Activated CD8-positive, alpha-beta memory T cell treated with anti-CD3 and anti-CD28 coated beads, Interleukin-2, amount 50 U/mL, for 48 hours (primary cell): Measurements from ENCODE around the gene IL10RA.
A peak's percentile ranks its signal among the peaks of the same experiment; 100 is the strongest.

Source experiments
- DNase-seq: peaks from one replicate; pipeline ENCODE4 v3.0.0-alpha.2; 2020

The IL10RA gene

DNA sequence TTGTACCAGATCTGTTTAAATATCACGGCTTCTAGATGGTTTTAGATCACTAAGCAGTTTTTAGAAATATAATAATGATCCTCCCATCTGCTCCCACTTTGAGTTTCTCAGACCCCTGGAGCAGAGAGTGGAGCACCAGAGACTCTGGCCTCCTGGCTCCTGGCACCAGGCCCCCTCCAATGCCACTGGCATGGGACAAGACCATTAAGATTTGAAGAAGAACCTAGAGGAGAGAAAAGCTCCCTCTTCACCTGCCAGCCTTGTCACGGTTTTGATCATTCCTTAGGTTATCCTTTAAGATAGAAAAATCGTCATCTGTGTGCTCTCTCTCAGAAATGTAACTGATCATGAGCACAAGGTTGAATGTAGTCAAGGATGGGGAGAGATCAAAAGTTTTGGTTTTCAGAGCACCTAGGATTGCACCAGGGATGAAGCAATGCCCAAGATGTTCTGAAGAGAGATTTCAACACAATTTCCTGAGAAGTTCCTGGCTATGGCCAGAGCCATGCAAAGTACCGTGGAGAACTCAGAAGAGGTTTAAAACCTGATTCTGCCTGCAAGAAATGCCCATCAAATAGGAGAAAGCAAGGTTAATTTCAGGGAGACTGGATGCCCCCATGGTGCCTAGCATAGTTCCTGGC, 22.2 kb downstream of the IL10RA start:
- no peak for DNase-seq

DNA sequence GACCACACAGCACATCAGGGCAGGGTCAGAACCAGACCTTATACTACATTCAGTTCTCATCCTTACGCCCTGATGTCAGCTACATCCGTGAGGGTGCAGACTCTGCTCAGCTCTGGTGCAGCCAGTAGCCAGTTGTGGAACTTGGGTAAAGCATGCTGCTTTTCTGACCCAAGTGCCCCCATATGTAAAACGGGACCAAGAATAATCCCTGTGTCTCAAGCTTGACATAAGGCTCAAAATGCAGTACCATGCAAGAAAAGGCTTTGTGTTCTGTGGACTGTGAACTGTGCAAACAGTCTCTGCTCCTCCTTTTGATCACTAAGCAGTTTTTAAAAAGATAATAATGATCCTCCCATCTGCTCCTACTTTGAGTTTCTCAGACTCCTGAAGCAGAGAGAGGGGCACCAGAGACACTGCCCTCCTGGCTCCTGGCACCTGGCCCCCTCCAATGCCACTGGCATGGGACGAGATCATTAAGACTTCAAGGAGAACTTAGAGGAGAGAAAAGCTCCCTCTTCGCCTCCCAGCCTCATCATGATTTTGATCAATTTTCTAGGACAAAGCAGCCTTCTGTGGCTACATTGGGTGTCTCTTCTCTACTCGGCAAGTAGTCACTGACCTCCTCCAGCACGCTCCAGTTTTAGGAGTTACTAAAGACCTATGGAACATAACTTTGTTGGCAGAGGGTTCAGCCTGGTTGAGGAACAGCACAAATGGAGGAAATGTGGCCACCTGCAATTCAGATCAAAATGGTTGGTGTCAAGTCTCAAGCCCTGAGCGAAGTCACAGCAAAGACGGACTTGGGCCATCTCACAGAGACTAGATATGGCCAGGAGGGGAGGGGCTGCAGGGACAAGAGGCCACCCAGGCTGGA, 23.9 kb downstream of the IL10RA start:
- DNase-seq: no peak

DNA sequence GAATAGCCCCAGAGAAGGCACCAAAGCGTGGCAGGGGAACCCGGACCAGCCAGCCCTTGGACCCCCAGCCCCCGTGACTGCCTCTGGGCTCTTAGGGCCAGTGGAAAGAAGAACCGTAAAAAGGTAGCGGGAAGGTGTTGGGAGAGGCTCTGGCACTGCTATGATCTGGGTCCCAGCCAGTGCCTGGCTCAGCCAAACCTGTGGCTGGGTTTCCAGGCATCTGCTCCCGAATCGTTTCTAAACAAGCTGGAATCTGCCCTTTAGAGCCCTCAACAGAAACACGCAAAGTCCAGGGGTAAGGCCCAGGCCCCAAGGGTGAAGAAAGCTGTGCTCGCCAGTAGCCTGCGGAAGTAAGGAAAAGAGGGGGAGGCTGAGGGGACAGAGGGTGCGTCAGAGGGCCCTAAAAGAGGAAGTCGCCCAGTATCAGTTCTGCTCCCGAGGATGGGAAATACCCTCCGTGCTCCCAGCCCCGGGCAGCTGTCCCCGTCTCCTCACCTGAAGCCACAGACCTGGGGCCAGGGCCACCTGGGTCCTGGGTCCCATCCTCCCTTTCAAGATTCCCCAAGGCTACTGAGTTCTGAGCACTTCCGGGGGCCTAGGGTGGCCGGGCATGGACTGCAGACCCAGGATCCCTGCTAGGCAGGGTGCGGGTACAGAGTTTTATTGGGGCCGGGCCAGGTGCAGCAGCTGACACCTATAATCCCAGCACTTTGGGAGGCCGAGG, 24.7 kb downstream of the IL10RA start:
- DNase-seq: no peak

DNA sequence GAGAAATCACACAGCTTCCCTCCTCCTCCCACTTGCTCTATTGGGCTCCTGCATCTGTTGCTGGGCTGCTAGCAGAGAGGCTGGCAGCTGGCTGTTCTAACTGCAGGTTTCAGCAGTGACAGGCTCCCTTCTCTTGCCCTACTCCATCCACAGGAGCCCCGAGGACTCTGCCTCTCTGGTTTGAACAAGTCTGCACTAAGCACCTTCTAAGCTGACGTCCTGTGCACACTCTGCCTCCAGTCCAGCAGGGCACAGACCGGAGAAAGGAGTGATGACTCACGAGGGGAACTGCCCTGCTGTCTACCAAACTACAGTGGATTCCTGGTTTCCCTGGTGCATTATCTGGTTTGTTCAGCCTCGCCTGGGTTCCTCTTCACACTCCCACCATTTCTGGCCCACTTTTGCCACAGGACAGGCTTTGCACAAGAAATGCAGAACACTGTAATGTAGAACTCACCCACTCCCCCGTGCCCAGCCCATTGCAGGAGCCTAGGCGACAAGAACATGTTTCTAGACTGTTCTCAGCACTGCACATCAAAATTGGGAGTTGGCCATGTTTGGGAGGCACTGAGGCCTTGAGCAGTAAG, 26.0 kb downstream of the IL10RA start:
- peak; percentile 61 for DNase-seq

DNA sequence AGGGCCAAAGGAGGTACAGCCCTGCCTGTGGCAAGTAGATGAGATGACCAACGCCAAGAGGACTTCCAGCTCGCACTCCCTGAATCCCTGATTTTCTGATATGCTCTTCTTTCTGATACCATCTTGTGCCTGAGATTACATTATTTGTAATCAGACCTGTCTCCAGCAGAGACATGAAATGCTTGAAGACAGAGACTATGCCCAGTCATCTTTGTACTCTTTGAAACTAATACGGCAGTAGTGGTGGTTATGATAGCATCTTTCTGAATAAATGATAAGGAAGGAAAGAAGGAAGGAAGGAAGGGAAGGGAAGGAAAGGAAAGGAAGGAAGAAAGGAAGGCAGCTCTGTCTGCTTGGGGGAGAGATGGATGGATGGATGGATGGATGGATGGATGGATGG, 27.8 kb downstream of the IL10RA start:
- no peak for DNase-seq

DNA sequence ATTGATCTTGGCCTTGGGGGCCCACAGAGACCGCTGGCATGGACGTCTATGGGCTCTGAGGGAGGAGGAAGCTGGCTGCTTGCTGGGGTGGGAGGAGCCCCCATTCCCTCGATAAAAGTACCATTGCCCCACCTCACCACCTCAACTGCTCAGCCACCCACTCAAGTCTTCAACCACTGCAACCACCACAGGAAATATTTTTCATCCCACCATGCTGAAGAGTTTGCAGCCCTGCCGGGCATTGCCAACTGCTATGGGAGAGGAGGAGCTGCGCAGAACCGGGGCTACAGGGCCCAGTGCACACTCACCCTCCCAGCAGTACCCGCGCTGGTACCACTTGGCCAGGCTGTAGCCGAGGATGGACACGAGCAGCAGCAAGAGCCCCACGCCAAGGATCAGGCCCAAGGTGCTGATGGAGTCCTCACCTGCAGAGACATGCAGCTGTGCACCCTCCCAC, 29.2 kb downstream of the IL10RA start:
- peak; percentile 72 for DNase-seq

DNA sequence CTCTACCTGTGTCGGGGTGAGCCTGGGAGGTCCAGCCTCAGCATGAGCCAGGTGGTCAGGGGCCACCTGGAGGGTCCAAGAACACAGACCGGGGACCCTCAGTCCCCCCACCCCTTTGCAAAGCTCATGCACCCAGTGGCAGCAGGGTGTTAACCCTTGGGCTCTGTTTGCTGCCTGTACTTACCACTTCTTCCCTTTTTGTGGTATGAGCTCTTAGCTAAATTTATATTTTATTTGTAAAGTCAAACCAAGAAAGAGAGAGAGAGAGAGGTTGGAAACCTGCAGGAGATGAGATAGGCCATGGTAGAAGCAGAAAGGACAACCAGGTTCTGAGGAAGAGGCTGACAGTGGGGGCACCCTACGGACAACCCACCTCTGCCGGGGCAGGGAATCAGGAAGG, 29.9 kb downstream of the IL10RA start:
- no peak for DNase-seq

DNA sequence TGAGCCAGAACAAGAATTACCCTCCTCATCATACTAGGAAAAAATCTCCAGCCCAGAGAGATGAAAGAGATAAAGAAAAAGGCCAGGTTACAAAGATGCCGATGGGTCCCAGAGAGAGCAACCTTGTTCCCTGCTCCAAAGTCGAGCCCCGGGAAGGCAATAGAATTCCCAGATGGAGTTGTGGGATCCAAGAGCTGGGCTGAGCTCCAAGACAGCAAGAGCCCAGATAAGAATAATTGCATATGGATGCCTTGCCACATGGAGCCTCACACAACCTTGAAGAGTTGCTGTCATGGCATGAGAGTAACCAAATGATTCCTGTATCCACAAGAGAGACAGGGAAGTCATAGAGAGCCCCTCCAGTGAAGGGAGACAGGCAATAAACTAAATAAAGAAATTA, 30.9 kb downstream of the IL10RA start:
- DNase-seq: no peak

DNA sequence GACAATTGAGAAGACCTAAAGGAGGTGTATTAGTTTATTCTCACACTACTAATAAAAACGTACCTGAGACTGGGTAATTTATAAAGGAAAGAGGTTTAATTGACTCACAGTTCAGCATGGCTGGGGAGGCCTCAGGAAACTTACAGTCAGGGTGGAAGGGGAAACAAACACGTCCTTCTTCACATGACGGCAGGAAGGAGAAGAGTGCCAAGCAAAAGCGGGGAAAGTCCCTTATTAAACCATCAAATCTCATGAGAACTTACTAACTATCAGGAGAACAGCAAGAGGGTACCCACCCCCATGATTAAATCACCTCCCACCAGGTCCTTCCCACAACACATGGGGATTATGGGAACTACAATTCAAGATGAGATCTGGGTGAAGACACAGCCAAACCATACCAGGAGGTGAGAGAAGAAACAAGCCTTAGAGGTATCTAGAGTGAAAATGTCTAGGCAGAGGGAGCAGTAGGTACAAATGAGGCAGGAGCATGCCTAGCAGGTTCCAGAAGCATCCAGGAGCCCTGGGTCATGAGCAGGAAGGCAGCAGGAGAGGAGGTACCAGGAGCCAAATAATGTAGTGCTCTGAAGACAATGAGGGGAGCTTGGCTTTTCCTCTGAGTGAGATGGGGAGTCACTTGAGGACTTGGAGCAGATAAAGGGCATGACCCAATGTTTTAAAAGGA, 31.6 kb downstream of the IL10RA start:
- DNase-seq: no peak

DNA sequence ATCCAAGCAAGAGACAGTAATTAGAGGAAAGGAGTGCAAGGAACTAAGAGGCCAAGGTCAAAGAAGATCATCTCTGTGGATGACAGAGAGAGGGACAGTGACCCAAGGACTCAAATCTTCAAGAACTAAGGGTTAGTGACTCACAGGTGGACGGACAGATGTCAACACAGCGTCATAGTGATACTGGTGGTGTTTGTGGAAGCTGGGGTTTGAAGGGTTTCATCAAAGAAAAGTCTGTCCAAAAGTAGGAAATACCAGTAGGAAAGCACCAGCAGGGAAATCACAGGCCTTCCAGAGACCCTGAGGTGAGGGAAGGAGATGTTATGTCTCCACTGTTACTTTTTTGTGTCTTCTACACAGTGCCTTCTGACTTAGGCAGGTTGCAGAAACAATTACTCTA, 32.2 kb downstream of the IL10RA start:
- DNase-seq: no peak

DNA sequence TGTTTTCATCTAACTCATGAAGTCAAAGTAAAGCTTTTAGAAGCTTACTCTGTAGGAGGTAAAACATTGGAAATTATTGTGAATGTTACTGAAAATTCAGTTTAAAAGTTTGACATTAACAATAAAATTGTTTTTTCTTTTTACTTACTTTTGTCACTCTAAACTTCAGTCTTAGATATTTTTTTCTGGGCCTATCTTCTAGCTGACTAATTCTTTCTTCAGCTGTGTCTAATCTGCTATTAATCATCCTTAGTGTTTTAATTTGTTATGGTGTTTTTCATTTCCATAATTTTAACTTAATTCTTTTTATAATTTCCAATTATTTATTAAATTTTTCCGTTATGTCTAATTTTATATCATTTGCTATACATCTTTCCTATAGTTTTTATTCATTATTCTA, 35.0 kb downstream of the IL10RA start:
- no peak for DNase-seq

DNA sequence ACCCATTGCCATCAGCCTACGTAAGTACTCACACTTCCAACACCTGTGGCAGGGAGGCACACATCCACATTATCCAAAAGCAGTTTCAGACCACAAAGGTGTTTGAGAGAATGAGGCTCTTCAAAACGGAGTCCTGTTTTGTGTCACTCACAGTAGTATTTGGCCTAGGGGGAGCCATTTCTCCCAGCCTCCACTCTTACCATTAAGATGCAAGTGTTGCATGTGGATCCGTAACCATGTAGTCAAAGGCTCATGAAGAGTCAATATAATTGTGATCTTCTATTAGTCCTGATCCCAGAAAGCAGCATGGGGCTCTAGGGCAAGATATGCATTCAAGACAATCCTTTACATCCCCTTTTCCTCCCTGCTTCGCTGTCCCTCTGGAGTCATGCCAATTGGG, 41.5 kb downstream of the IL10RA start:
- no peak for DNase-seq

DNA sequence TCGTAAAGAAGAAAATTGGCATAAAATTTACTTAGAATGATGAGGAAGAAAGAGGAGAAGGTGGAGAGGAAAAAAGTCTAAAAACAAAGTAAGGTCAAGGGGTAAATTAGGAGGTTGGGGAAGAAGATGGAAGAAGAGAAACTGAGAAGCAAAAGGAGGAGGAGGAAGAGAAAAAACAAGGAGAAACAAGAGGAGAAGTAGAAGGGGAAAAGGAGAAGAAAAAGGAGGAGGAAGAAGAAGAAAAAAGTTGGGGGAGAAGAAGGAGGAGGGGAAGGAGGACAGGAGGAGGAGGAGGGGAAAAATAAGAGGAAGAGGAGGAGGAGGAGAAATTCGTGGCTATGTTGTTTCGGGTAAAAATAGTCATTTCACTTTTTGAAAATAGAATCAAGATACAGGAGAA, 42.4 kb downstream of the IL10RA start:
- no peak for DNase-seq

DNA sequence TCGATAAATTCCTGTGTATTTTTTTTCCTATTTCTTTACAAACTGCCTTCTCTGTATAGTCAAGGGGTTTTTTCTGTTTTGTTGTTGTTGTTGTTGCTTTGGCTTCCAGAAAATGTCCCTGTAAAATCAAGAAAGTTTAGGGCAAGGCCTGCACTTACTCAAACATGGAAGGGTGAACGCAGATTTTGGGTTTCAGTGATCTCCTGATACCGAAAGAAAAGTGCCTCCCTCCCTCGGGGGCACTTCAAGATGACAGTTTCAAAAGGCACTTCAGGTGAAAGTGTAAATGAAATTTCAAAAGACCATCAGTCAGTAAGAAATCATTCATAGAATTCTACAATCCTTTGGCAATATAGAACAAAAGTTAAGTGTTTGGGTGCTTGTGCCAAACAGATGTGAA, 47.2 kb downstream of the IL10RA start:
- DNase-seq: no peak

DNA sequence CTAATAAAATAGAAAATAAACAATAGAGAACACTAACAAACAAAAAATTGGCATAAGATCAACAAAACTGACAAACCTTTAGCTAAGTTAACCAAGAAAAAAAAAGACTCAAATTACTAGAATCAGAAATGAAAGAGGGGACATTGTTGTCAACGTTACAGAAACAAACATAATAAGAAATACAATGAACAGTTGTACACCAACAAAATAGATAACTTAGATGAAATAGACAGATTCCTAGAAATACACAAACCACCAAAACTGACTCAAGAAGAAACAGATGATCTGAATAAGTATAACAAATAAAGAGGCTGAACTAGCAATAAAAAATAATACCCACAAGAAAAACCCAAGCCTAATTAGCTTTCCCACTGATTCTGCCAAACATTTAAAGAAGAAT, 55.9 kb downstream of the IL10RA start:
- DNase-seq: no peak

DNA sequence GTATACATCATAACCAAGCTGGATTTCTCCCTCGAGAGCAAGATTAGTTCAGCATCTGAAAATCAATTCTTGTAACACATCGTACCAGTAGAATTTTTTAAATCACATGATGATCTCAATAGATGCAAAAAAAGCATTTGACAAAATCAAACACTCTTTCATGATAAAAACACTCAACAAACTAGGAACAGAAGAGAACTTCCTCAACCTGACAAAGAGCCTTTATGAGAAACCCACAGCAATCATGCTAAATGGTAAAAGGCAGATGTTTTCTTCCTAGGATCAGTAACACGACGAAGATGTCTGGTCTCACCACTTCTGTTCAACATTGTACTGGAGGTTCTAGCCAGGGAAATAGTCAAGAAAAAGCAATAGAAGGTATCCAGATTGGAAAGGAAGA, 56.6 kb downstream of the IL10RA start:
- DNase-seq: no peak

DNA sequence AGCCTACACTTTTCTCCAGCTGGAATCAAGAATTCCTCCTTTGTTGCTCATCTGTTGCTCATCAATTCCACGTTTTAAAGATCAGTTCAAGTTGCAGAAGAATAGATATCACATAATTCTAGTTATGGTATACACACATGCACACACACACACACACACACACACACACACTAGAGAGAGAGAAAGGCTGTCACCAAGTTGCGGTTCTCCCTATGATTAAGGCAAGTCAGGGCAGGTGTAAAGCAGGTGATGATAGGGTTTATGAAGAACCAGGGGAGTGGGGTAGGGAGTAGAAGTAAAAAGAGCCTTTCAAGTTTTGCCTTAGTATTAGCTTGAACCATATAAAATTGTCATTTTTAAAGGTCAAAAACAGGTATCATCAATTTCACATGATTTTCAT, 59.0 kb downstream of the IL10RA start:
- DNase-seq: no peak

DNA sequence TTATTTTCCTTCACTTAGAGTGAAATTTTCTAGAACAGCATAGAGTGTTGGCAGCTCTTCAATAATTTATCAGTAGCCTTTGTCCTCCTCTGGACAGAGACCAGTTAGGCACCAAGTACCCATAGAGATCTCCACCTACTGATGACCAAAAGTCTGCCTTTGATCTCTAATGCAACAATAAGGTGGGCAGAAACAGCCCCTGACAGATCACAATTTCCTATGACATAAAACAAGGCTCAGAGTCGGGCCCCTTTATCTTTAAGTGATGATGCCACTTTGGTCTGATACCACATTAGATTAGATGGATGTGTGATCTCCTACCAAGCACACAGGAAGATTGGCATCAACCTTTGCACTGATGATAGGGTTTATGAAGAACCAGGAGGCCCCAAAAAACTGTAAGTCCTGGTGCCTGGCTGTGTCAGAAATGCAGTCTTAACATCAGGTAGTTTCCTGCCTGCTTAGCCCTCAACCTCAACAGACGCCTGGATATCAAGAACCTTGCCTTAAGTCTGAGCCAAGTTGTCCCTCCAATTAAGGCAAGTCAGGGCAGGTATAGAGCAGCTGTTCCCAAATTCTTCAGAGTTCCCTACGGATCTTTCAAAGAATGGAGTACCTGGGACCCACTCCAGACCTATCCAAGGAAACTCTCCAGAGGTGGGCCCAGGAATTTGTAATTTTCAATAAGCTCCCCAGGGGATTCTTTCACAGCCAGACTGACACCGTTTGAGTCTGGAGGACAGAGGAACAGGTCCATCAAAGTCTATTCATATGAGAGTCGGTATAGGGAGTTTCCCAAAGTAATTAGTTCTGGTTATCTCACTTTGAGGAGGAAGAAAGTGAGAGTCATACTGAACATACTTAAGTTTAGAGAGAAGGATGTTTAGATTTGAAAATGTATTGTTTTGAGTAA, 60.1 kb downstream of the IL10RA start:
- DNase-seq: peak; percentile 63

DNA sequence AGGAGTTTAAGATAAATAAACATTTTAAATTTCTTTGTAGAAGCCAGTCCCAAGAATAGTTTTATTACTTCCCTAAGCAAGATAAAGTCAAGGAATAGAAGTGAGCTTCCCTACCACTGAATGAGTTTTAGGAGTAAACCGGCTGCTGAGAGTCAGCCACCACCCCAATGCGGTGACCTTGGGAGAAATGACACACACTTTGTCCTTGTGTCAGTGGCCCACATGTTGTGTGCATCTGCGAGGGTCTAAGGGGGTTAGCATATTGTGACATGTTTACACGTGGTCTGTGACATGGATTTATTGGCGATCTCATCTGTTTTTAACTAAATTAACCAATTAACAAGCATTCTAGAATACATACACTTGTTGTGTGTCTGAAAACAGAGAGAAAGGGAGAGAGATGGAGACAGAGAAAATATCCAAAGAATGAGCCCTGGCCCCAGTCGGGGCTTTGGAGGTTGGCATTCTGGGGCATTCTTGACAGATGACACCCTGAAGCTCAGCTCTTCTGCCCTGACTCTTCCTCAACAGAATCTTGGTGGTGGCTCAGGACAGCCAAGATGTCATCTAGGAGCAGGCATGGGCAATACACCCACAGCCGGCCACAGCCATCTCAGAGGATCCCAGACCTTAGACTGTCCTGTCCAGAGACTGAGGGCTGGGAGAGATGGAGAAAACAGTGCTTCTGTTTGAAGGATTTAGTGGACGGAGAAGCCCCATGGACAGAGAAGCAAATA, 60.9 kb downstream of the IL10RA start:
- peak; percentile 67 for DNase-seq

DNA sequence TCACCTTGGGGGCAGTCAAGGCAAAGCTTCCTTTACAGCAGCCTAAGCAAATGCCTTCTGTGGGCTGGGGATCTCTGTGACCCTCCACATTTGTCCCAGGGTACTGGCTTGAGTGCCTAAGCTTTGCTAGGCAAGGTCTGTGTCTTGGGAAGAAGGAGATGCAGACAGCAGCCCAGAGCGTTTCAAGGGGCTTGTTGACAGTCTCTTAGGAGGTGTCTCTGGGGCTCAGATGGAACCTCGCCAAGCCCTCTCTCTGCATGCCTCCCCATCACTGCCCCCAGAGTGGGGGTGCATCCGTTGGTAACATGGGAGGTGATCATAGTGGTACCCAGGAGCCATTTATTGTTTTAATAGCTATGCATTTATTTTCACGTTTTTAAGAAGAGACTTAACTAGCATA, 61.6 kb downstream of the IL10RA start:
- peak; percentile 59 for DNase-seq
